Endometrial microvascular endothelial cells (primary cell): ENCODE results near the gene RALGAPA2. TPM values are rescaled to one million over a fixed set of nuclear protein-coding genes. Genes with fewer than 3 reads are reported as not detected.

ENCODE experiments used
- in situ Hi-C: cut with HindIII; loops from 2 replicates; pipeline ENCODE4 v1.10.0; 2017; ENCODE audit warnings: low sequenced_read_pairs, low pct_unique_long_range_greater_than_20kb; ENCODE audit errors: inconsistent ontology term
- total RNA-seq: library from RNA; depleted of rRNA; stranded (reverse); fragments of >200 nt; gene quantifications from one replicate; pipeline ENCODE4 v1.2.3, GENCODE V29; 2015; ENCODE audit errors: inconsistent ontology term

The RALGAPA2 gene
- total RNA-seq, result 35.3 TPM

DNA sequence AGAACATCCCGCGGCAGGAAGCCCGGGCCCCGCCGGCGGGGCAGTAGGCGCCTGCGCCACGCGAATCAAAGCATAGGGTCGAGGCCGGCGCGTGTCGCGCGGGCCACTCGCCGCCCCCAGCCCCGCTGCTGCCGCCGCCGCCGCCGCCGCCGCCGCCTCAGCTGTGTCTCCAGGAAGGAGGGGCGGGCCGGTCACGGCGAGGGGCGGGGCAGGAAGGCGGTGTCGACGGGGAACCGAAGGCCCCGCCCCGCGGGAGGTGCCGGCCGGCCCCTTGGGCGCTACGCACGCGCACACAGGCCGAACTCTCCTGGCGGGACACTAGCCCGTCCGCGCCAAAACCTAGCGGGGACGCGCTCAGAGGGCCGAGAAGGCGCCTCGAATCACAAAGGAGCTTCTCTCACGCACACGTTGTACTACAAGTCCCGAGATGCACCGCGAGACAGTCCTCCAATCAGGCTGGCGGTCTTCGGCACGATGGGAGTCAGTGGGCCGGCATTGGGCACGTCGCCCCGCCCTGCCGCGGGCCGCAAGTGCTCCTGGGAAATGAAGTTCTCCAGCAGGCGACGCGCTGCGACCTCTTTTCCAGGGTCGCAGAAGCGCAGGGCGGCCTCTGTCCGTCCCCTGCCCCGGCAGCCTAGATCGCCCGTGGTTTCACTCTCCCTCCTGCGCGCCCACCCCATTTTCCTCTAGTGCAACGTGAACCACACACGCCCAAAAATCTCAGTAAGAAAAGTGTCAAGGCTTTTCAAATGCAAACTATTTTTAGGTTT lies at the start of gene RALGAPA2:
TSS of gene RALGAPA2 (minus strand) at position 171 of the 770 bp plus-strand sequence. CDS start at position 7, 164 bp downstream.
- in situ Hi-C loops, result no loop called here

DNA sequence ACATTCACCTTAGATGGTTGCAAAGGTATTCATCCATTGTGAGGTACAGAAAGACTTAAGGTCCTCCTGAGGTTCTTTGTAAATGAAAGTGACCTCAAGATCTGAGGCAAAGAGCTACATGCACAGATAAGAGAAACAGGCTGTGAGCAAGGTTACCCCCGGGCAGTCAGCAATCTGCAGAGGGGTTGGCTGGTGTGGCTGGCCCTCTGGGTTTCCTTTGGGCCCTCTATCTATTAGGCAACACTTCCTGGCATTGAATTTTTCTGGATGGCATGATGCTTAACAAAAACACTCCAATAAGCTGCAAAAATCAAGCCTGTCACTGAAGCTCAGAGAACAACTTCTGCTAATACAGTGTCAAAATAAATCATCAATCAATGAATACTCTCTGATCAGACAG lies 48.9 kb upstream of the RALGAPA2 start:
- in situ Hi-C loops, result no loop called here

DNA sequence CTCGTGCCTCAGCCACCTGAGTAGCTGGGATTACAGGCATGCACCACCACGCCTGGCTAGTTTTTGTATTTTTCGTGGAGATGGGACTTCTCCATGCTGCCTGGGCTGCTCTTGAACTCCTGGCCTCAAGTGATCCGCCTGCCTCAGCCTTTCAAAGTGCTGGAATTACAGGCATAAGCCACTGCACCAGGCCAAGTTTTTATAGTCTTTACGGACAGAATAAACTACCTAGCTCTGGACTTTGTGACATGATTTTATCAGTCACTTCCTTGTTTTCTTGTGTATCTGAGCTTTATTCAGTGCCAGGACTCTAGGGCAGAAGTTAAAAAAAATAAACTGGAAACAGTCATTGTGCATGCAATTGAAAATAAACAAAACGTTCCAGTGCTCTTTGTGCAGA lies 46.7 kb upstream of the RALGAPA2 start:
- in situ Hi-C loops, result no loop called here

DNA sequence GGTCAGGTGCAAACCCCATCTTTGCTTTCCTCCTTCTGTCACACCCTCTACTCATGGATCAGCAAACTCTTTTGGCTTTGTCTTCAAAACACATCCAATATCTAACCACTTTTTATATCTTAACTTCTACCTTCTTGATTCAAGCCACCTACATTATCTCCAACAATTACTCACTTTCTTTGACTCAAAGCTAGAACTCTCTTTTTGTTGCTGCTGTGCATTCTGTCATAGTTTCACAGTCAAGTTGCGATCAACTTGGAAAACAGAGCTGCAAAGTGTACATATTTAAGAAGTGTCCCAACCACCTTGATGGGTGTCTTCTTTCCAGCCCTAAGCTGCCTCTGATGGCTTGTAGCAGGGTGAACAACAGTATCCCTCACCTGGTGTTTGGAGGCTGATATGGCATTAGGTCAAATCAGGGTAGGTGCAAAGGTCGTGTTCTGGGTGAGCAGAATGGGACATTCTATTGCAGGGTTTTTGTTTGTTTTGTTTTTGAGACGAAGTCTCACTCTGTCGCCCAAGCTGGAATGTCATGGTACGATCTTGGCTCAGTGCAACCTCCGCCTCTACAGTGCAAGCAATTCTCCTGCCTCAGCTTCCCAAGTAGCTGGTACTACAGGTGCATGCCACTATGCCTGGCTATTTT lies 43.4 kb upstream of the RALGAPA2 start:
- in situ Hi-C loops, result no loop called here

DNA sequence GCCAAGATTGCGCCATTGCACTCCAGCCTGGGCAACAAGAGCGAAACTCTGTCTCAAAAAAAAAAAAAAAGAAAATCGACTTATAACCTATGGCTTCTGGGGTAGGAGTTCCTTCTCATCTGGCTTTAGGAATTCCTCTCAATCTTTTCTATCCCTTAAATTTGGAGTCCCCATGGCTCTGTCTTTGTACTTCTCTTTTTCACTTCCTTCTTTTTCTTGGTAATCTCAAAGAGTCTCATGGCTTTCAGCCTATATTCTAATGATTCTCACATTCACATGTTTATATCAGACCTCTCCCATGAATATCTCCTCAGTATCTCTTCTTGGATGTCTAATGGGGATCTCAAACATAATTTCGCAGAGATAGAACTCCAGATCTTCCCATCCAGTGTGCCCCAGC lies 42.8 kb upstream of the RALGAPA2 start:
- in situ Hi-C loops, result no loop called here

DNA sequence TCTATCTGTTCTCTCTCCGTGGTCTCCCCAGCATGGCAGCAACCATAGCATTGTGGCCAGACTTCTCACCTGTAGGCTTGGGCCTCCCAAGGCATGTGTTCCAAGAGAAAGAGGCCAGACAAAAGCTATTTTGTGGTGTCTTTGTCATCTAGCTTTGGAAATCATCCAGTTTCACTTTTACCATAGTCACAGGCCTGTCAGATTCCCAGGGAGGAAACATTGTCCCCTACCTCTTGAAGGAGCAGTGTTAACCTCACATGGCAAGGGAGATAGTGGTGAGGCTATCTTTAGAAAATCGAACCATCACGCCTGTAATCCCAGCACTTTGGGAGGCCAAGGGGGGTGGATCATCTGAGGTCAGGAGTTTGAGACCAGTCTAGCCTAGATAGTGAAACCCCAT lies 42.3 kb upstream of the RALGAPA2 start:
- in situ Hi-C loops, result no loop called here

DNA sequence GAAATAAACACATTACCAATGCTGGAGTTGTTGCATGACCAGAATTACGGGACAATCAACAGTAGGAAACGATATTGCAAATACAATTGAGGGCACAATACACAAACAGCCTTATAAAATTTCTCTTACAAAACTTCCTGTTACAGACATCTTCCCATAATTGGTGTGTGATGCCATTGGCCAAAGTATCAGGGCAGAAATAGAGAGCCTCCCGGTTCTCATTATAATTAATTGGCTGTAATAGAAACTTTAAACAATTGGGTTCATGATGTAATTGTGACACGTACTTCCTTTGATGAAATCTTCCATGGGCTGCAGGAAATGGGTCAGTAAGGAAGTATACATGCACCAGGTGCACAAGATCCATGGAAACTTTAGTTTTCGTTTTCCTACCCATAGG lies 40.3 kb upstream of the RALGAPA2 start:
- in situ Hi-C loops, result no loop called here

DNA sequence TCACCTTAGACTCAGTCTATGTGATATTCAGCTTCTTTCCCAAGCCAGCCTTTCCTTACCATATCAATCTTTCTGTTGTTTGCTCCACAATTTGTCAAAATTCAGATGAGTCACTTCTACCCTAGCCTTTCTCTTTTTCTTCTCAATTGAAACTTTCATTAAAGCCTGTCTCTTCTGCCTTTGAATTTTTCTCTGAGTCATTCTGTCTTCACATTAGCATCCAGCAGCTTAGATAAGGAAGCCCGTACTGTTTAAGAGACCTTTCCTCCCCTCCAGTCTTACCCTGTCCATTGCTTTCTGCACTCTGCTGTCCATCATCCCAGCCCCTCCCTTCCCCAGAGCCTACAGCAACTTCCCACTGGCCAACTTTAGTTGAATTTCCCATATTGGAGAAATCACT lies 34.9 kb upstream of the RALGAPA2 start:
- in situ Hi-C loops, result no loop called here

DNA sequence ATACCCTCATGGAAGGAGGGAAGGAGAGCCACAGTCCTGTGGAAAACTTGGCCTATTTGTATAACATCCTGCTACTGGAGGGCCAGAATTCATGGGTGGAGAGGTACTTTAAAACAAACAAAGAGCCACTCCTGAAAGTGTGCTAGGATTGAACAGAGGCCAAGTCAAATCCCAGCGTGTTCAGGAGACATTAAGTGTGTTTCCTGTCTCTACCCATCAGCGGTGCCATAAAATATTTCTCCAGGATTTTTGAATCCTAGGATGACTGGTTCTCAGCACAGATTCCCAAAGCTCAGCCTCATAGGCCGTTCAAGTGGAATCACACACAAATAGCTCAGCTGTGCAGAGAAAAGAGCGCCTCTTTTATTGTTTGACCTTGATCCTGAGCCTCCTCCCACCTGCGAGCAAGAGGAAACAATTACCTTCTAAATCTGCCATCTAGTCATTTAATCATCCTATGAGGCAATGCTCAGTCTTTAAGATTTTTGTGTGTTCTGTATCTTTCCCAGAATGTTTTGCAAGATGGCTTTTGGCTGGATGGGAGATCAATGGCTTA lies 31.8 kb upstream of the RALGAPA2 start:
- in situ Hi-C loops, result no loop called here

DNA sequence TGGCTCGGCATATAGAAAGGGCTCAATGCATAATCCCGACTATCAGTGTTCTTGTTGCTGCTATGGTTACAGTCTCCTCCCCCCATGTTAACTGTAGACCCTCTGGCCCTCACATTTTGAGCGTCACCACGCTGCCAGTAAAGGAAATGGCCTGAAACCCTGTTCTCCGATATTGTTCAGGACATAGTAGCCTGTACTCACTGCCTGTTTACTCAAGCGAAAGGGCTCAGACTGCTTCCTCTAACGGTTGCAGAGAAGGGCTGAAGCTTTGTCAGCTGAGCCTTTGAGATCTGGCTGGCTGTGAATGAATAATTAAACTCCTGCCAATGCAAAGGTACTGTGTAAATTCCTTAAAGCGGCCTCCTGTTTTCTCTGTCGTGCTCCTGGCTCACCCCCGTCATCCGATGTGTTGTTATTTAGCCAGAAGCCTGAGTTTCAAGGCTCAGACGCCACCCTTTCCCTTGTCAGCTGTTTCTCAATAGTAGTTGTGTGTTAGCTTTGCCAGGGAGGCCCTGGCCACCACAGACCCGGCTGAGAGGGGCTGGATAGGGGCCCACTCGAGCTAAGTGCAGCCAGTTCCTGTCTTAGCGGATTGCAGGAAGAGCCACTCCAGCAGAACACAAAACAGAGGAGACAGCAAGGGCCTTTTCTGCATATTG lies 31.2 kb upstream of the RALGAPA2 start:
- in situ Hi-C loops, result no loop called here

DNA sequence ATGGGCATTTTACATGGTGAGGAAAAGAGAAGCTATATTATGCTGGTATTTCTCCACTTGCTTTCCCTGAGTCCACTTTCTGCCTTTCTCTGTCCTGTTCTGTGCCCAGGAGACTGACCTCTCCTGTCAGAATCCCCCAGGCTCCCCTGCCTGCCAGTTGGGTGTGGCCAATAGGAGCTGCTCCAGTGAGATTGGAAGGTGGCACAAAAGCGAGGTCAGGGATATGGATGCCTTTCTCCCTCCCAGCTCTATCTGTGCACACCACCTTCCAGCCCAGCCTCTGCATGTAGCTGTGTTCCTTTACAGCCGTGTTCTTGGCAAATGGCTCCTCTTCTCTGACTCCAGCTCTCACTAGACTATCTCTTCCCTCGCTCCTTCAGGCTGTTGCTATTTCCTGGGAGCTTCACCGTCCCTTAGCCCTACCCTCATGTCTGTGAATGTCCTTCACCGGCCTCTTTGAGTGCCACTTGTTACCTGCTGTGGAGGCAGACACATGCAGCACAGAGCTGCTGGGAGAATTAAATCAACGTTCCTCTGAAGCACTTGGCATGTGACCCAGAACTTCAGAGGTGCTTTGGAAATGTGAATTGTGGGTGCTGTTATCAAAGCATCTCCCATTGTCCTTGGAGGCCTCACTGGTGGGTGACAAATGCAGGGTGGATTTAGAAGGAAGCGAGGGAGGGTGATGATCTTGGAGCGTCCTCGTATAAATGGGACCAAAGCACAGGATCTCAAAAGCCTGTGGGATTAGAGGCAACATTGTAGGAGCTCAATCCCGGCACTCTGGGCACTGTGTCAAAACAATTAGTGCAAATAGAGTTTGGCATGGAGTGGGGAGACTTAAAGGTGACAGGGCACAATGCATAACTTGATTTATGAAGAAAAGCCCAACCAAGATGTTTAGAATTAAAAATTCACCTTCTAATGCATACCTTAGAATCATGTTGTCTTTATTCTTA lies 28.9 kb upstream of the RALGAPA2 start:
- in situ Hi-C loops, result no loop called here

DNA sequence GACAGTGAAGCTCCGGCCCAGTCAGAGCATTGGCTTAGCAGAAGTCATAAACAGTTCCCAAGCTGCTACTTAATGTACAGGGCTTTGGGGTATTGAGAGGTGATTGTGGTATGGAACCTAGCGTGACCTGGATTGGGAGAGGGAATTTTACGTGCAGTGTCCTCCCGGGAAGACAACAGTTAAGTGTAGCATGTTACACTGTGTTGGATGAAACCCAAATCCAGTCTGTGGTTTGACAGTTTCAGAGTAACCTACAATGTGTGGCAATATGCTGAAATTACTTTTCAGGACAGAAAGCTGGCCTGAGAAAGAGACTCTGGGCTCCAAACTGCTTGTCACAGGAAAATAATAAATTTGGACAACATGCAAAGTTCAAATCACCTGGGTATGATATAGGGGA lies 28.1 kb upstream of the RALGAPA2 start:
- in situ Hi-C loops, result no loop called here

DNA sequence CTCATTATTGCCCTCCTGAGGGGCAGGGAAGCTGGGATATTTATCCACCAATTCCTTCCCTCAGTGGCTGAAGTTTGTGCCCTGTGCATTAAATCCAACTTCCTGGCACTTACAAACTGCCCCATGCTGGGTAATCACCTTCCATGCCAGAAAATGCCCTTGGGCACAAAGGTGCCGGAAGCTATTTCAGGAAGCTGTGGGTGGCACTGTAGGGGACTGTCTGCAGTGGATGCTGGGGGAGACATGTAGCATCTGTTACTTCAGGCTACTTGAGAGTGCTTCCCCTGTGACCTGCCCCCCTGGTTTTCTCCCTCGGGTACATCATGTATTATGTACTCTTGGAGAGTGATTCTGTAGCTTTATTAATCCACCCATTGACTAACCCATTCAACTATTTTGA lies 24.7 kb upstream of the RALGAPA2 start:
- in situ Hi-C loops, result no loop called here

DNA sequence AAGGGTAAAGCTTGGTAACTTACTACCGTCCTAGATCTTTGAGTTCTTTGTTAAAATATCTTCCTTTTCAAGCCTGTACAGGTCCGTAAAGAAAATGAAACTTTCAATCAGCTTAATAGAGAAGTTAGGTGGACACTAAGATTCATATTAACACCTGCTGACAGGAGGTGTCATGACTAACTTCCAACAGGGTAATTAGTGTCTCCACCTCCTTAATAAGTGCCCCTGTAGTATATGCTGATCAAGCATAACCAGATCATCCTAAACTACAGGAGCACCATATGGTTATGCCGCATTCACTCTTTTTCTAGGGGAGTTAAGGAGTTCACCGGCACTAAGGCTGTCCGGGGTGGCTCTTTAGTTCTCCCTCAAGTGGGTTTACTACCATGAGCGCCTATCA lies 23.9 kb upstream of the RALGAPA2 start:
- in situ Hi-C loops, result no loop called here

DNA sequence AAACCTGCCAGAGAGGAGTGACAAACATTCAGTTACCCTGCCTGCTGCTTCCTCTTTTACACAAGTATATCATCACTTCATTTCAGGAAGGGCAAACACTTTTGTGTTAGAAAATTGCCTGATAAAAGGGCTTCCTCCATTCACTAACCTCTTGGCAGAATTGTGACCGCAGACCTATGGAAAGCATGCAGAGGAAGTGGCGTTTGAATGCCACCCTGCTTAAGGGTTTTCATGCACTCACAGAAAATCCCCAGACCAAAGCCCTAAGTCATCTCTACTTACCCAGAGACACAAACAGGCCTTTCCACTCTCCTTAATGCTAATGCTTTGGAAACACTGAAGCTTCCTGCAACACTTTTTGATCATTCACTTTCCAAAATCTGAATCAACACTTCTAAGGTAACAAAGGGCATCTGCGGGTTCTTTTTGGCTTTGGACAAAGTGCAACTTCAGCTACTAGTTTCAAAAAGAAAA lies 22.1 kb upstream of the RALGAPA2 start:
- in situ Hi-C loops, result no loop called here

DNA sequence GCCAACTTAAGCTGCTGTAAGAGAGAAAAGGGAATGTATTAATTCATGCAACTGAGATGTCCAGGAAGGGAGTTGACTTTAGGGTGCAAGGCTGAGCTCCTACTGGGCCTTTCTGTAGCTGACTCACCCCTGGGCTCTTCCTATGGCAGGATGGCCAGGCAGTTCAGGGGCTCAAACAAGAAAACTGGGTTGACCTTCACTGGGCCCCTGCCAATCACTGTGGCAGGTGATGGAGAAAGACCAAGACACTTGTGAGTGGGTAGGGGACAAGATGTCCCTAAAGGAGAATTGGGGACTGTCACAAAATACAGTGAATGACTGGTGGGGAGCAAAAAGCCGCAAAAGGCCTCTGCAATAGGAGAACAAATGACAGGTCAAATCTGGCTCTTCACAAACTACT lies 21.5 kb upstream of the RALGAPA2 start:
- in situ Hi-C loops, result no loop called here

DNA sequence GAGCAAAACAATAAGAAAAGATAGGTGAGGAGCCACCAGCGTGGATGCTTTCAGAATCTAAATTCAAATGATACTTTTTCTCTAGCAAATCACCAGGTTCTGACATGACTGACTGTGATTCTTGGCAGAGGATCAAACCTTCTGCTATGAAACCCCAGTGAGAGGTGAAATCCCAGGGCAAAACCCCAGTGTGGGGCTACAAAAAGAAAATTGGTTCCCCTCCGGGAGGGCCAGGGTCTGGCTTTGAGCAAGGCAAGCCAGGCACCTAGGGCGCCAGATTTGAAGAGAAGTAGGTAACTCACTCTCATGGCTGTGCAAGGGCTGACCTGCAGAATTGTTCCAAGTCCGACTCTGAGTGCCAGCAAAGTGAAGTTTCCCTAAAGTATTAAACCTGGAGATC lies 20.2 kb upstream of the RALGAPA2 start:
- in situ Hi-C loops, result no loop called here

DNA sequence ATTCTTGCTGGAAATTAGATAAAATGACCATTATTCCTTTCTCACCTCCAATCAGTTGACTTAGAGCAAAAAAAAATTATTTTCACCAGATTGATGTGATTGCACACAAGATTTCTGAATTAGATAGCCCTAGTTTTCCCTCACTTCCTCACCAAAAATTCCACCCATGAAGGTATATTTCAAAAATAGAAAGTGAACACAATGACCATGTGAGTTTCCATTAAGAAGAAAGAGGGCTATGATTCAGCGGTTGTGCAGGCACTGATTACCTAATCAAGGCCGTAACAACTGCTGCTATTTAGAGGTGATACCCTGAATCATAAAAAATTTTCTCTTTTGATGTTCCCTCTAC lies 19.5 kb upstream of the RALGAPA2 start:
- in situ Hi-C loops, result no loop called here
